Endothelial cell of umbilical vein (primary cell): ENCODE data around the gene ILRUN. TPM values are rescaled to one million over a fixed set of nuclear protein-coding genes. Genes with fewer than 3 reads are reported as not detected.

Experiments used
- BruUV-seq: library from RNA; stranded (reverse); fragments of 400-500 nt; replicated peaks from 2 replicates; lab custom pipeline; 2021; lab: Mats Ljungman, UMichigan
- CTCF ChIA-PET: fragments of 300-600, 350-600 bp; sonication (Branson Sonifier 250); formaldehyde crosslinking; loops from one replicate; lab custom pipeline; 2021; ENCODE audit warnings: antibody characterized with exemption, inconsistent platforms; lab: Charles Lee
- POLR2A ChIA-PET: fragments of 300-600, 350-600 bp; sonication (Branson Sonifier 250); formaldehyde crosslinking; loops from one replicate; lab custom pipeline; 2021; ENCODE audit warnings: antibody characterized with exemption, inconsistent platforms; lab: Charles Lee
- DNase-seq: peaks from one replicate; pipeline ENCODE4 v3.0.0-alpha.2; 2011; ENCODE audit warnings: low read depth, low spot score
- FAIRE-seq: peaks from 2 replicates; lab custom pipeline; 2011; peaks lifted over from hg19 to GRCh38; lab: Jason Lieb, UNC
- H2AFZ ChIP-seq: 2 replicates; pipeline ENCODE4 v1.6.0; 2012; ENCODE audit warnings: low read depth, low read length, control low read depth, inconsistent platforms
- H3K27ac ChIP-seq: 2 replicates; pipeline ENCODE4 v1.5.1; 2011; ENCODE audit warnings: low read depth, mild to moderate bottlenecking, control low read depth, low read length, moderate library complexity; ENCODE audit not compliant: insufficient read depth
- H3K27me3 ChIP-seq, 2 experiments: 2 replicates each; pipeline versions ENCODE4 v1.6.0 to v1.6.1; 2011; ENCODE audit warnings: low read length in 2 of 2, mixed read lengths in 1 of 2; ENCODE audit not compliant: control insufficient read depth in 2 of 2, insufficient read depth in 2 of 2
- H3K36me3 ChIP-seq, 2 experiments: 2 replicates in 1 of 2; 3 replicates in 1 of 2; pipeline ENCODE4 v1.5.1; 2011; ENCODE audit warnings: low read length in 2 of 2, mild to moderate bottlenecking in 1 of 2, moderate library complexity in 1 of 2; ENCODE audit not compliant: control insufficient read depth in 2 of 2, insufficient read depth in 2 of 2; ENCODE audit errors: extremely low read depth in 1 of 2
- H3K4me1 ChIP-seq: 3 replicates; pipeline ENCODE4 v1.5.1; 2011; ENCODE audit warnings: mild to moderate bottlenecking, low read length; ENCODE audit not compliant: control insufficient read depth, insufficient read depth; ENCODE audit errors: extremely low read depth
- H3K4me2 ChIP-seq: 2 replicates; pipeline ENCODE4 v1.6.1; 2011; ENCODE audit warnings: low read length, control low read depth, mixed read lengths; ENCODE audit not compliant: insufficient read depth
- H3K4me3 ChIP-seq, 3 experiments: fragments of 200-600 bp in 1 of 3; sonication (generic), shearing (Covaris generic) in 1 of 3; replicated peaks in 1 of 3; 2 replicates each; pipeline ENCODE4 v1.5.1; 2011 to 2016; ENCODE audit warnings: control low read depth in 3 of 3, low read length in 3 of 3, mild to moderate bottlenecking in 2 of 3, inconsistent platforms in 1 of 3, low read depth in 1 of 3, moderate library complexity in 1 of 3; ENCODE audit not compliant: insufficient read depth in 1 of 3
- H3K79me2 ChIP-seq: 2 replicates; pipeline ENCODE4 v1.6.0; 2012; ENCODE audit warnings: low read length, inconsistent platforms; ENCODE audit not compliant: control insufficient read depth, insufficient read depth
- H3K9ac ChIP-seq: replicated peaks from 2 replicates; pipeline ENCODE3; 2011; ENCODE audit warnings: low read length, control low read depth; ENCODE audit not compliant: insufficient read depth; ENCODE audit errors: extremely low read depth
- H3K9me1 ChIP-seq: replicated peaks from 3 replicates; pipeline ENCODE4 v1.6.0; 2011; ENCODE audit warnings: mild to moderate bottlenecking, low read length; ENCODE audit not compliant: control insufficient read depth, insufficient read depth; ENCODE audit errors: extremely low read depth
- H3K9me3 ChIP-seq: replicated peaks from 2 replicates; pipeline ENCODE4 v1.5.1; 2012; ENCODE audit warnings: low read length, inconsistent platforms; ENCODE audit not compliant: control insufficient read depth, insufficient read depth
- H4K20me1 ChIP-seq: replicated peaks from 2 replicates; pipeline ENCODE3; 2011; ENCODE audit warnings: mild to moderate bottlenecking, low read length; ENCODE audit not compliant: control insufficient read depth, insufficient read depth; ENCODE audit errors: extremely low read depth
- EZH2 ChIP-seq: IDR thresholded peaks from 2 replicates; pipeline ENCODE4 v1.6.1; 2012; ENCODE audit warnings: borderline replicate concordance, low read depth, mild to moderate bottlenecking, moderate library complexity, low read length, inconsistent platforms; ENCODE audit not compliant: severe bottlenecking
- FOS ChIP-seq: IDR thresholded peaks from 2 replicates; pipeline ENCODE4 v1.6.1; 2011; ENCODE audit warnings: mild to moderate bottlenecking, low read length, moderate library complexity, borderline replicate concordance; ENCODE audit not compliant: insufficient read depth
- GATA2 ChIP-seq: IDR thresholded peaks from 2 replicates; pipeline ENCODE4 v1.7.0; 2011; ENCODE audit warnings: low read depth, mild to moderate bottlenecking, moderate library complexity, mixed read lengths, low read length; ENCODE audit not compliant: insufficient read length, insufficient read depth
- JUN ChIP-seq: IDR thresholded peaks from 2 replicates; pipeline ENCODE4 v1.6.1; 2011; ENCODE audit warnings: borderline replicate concordance, low read depth; ENCODE audit not compliant: insufficient read length, insufficient read depth
- POLR2AphosphoS5 ChIP-seq: IDR thresholded peaks from 2 replicates; pipeline ENCODE4 v1.6.1; 2012; ENCODE audit warnings: low read depth, mild to moderate bottlenecking, control low read depth, low read length, moderate library complexity; ENCODE audit not compliant: insufficient read depth
- dilution Hi-C: fragments of 300-500 bp; cut with MboI; formaldehyde crosslinking; loops from one replicate; pipeline ENCODE4 v1.15.0; 2019; ENCODE audit warnings: low sequenced_read_pairs; ENCODE audit not compliant: extremely low pct_ligation_motif_present
- intact Hi-C: fragments of 100-400 bp; cut with micrococcal nuclease; formaldehyde crosslinking; loops from one replicate; pipeline ENCODE4 v1.10.0; 2022
- polyA plus RNA-seq, 4 experiments: library from polyadenylated mRNA; depleted of rRNA in 3 of 4; stranded (reverse) in 3 of 4; unstranded in 1 of 4; fragments of >200 nt; gene quantifications; 2 replicates each; pipeline versions ENCODE4 v1.2.1 to v1.2.3, GENCODE V29; 2011 to 2012; ENCODE audit warnings: missing spikeins in 1 of 4
- total RNA-seq: library from RNA; stranded (reverse); gene quantifications from 2 replicates; pipeline ENCODE4 v1.2.3, GENCODE V29; 2021
- TF ChIP-seq, protein P1 (sequence below), 2 donors: IDR thresholded peaks; 1 replicate in 1 of 2; 2 replicates in 1 of 2; pipeline ENCODE4 v1.5.1; 2011; ENCODE audit warnings: low read length in 2 of 2, mild to moderate bottlenecking in 2 of 2, moderate library complexity in 2 of 2, control low read depth in 1 of 2, inconsistent platforms in 1 of 2, low read depth in 1 of 2; ENCODE audit not compliant: insufficient read depth in 1 of 2; ENCODE audit errors: extremely low read depth in 1 of 2

ILRUN gene
- total and polyA plus RNA-seq, 2 donors (not counting 3 experiments of a cell fraction or from before 2014, with no cell fraction given): 30.5 to 48.9 TPM

DNA sequence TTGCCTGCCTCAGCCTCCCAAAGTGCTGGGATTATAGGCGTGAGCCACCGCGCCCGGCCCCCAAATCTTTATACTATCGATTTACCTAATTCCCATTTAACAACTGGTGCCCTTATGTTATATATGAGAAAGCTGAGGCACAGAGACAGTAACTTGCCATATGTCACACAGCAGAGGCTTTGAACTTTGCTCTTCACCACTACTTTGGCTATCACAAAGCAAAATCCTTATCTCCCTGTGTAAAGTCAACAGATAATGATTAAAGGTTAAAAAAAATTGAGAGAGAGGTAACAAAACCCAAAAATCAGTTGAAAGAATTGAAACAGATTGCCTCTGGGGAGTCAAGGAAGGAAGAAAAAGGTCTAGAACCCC is 22.3 kb downstream of the ILRUN start:
- Histone ChIP-seq H3K79me2 (peaks cover 70% of the 10 kb centered on the region), H3K4me1 (peaks cover 22% of the 10 kb centered on the region), H3K9ac (no peak overlapping the region), H3K27me3 (no peaks in the 10 kb centered on the region), H3K27ac (no peak overlapping the region), H3K4me2 (no peak overlapping the region), H4K20me1 (peaks cover 3% of the 10 kb centered on the region), H3K36me3 (no peaks in the 10 kb centered on the region), H3K9me3 (no peaks in the 10 kb centered on the region), H3K9me1 (no peaks in the 10 kb centered on the region), H2AFZ (no peak overlapping the region), H3K4me3 (no peak overlapping the region)
- FAIRE-seq (no peak), DNase-seq (no peak)
- intact Hi-C loops (no loop called here), dilution Hi-C loops (no loop called here)
- POLR2A ChIA-PET: no interaction called here
- CTCF ChIA-PET: no interaction called here
- no peak for TF ChIP-seq JUN
- TF ChIP-seq POLR2AphosphoS5: no peak
- TF ChIP-seq, protein P1, sequence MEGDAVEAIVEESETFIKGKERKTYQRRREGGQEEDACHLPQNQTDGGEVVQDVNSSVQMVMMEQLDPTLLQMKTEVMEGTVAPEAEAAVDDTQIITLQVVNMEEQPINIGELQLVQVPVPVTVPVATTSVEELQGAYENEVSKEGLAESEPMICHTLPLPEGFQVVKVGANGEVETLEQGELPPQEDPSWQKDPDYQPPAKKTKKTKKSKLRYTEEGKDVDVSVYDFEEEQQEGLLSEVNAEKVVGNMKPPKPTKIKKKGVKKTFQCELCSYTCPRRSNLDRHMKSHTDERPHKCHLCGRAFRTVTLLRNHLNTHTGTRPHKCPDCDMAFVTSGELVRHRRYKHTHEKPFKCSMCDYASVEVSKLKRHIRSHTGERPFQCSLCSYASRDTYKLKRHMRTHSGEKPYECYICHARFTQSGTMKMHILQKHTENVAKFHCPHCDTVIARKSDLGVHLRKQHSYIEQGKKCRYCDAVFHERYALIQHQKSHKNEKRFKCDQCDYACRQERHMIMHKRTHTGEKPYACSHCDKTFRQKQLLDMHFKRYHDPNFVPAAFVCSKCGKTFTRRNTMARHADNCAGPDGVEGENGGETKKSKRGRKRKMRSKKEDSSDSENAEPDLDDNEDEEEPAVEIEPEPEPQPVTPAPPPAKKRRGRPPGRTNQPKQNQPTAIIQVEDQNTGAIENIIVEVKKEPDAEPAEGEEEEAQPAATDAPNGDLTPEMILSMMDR (IDR thresholded peaks at IDR 0.05; ENCODE audit: extremely low read depth in 1 of 2, insufficient read depth in 1 of 2, low read depth in 1 of 2, low read length in 2 of 2): no peak
- no peak for TF ChIP-seq EZH2
- no TSS peak for BruUV-seq

DNA sequence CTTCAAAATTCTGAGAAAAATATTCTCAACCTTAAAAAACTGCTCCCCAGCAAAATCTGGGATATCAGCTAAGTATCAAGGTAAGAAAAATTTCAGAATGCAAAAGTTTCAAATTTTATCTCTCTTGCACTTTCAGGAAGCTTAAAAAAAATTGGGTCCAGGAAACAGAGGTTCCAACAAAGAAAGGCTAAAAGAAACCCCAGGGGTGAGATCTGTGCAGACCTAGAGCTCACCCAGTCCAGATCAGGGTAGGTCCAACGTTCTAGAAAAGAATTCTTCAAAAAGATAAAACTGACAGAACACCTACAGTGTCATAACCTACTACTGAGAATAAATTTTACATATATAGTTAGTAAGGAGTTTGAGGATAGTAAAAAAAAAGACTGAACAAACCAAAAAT is 23.5 kb downstream of the ILRUN start:
- POLR2A ChIA-PET: no interaction called here
- Histone ChIP-seq H3K4me3 (no peak overlapping the region), H3K79me2 (peaks cover 71% of the 10 kb centered on the region), H3K4me1 (peaks cover 22% of the 10 kb centered on the region), H3K9me3 (no peaks in the 10 kb centered on the region), H3K36me3 (no peaks in the 10 kb centered on the region), H3K27ac (no peak overlapping the region), H3K9ac (no peak overlapping the region), H4K20me1 (peaks cover 3% of the 10 kb centered on the region), H3K27me3 (no peaks in the 10 kb centered on the region), H3K9me1 (no peaks in the 10 kb centered on the region), H3K4me2 (no peak overlapping the region), H2AFZ (no peak overlapping the region)
- dilution Hi-C loops (no loop called here), intact Hi-C loops (no loop called here)
- no TSS peak for BruUV-seq
- no peak for FAIRE-seq
- CTCF ChIA-PET: interaction anchor here (1.0 to 1.5 kb wide), 3 partner anchors 17 to 23 kb away, joined by 3 read pairs; partner anchors contain the start of gene ILRUN
- TF ChIP-seq FOS: no peak
- no peak for TF ChIP-seq EZH2
- TF ChIP-seq GATA2: no peak
- DNase-seq: peak; percentile 30
